GM13976 (cell line): Measurements from ENCODE around the gene CALN1.
A peak's percentile ranks its signal among the peaks of the same experiment; 100 is the strongest.

Experiments
- DNase-seq: peaks from one replicate; pipeline ENCODE4 v3.0.0; 2012; ENCODE audit warnings: low spot score
- in situ Hi-C: fragments of 300-500 bp; cut with MboI; formaldehyde crosslinking; loops from one replicate; pipeline ENCODE4 v1.12.0; 2022; ENCODE audit warnings: low sequenced_read_pairs, mixed read lengths, inconsistent platforms; ENCODE audit not compliant: unreplicated experiment
- TF ChIP-seq, protein P1 (sequence below): IDR thresholded peaks from 2 replicates; pipeline ENCODE4 v1.5.1; 2012; ENCODE audit warnings: borderline replicate concordance, mild to moderate bottlenecking; ENCODE audit not compliant: insufficient read depth; ENCODE audit errors: extremely low read depth, missing control alignments, control extremely low read depth

Gene CALN1

DNA sequence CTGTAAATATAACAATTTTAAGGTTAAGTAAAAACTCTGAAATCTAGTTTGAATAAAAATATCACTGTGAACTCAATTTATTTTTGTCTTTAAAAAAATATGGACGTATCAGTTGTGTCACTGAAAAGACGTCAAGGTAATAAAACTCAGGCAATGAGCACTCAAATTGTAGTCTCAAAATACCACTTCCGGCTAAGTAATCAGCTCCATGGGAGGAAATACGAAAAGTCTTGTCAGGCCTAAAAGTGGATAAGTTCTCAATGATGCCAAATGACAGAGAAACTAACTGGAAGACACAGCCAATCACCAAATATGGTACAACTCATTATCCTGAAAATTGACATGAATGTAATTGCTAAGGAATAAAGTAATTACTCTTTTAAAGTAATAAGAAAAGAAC, 719 bp downstream of the CALN1 start:
- TF ChIP-seq, protein P1, sequence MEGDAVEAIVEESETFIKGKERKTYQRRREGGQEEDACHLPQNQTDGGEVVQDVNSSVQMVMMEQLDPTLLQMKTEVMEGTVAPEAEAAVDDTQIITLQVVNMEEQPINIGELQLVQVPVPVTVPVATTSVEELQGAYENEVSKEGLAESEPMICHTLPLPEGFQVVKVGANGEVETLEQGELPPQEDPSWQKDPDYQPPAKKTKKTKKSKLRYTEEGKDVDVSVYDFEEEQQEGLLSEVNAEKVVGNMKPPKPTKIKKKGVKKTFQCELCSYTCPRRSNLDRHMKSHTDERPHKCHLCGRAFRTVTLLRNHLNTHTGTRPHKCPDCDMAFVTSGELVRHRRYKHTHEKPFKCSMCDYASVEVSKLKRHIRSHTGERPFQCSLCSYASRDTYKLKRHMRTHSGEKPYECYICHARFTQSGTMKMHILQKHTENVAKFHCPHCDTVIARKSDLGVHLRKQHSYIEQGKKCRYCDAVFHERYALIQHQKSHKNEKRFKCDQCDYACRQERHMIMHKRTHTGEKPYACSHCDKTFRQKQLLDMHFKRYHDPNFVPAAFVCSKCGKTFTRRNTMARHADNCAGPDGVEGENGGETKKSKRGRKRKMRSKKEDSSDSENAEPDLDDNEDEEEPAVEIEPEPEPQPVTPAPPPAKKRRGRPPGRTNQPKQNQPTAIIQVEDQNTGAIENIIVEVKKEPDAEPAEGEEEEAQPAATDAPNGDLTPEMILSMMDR: no peak
- no peak for DNase-seq
- in situ Hi-C loops: no loop called here

DNA sequence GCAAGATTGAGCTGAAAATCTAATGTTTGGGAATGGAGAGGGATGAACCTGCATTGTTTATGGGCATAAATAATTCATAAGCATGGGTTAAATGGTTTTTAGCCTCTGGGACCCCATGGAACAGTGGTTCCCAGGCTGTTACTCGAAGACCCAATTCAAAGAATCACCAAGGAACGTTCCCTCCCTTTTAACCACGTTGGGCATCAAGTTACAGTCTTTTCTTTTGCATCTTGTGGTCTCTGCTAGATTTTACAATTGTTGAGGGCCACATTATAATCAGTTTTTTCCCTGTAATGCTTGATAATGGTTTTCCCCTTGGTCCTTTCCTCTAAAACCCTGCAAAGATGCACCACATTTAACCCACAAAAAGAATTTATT, 2.5 kb downstream of the CALN1 start:
- in situ Hi-C loops: no loop called here
- no peak for DNase-seq
- TF ChIP-seq, protein P1: no peak

DNA sequence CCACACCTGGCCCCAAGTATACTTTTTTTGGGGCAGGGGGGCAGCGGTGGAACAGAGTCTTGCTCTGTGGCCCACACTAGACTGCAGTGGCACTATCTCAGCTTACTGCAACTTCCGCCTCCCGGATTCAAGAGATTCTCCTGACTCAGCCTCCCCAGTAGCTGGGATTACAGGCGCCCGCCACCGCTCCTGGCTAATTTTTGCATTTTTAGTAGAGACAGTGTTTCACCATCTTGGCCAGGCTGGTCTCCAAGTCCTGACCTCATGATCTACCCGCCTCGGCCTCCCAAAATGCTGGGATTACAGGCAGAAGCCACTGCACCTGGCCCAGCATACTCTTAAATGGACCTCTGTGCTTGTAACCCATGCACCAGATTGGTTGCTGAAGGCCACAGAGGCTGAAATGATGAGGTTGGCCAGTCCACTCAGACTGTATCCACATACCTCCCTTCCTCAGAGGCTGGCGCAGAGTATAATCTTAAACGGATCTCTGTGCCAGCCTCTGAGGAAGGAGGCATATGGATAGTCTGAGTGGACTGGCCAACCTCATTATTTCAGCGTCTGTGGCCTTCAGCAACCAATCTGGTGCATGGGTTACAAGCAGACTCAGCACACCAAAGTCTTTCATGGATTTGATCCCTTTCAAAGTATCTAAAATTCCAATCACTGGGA, 3.0 kb downstream of the CALN1 start:
- TF ChIP-seq, protein P1: no peak
- in situ Hi-C loops: no loop called here

DNA sequence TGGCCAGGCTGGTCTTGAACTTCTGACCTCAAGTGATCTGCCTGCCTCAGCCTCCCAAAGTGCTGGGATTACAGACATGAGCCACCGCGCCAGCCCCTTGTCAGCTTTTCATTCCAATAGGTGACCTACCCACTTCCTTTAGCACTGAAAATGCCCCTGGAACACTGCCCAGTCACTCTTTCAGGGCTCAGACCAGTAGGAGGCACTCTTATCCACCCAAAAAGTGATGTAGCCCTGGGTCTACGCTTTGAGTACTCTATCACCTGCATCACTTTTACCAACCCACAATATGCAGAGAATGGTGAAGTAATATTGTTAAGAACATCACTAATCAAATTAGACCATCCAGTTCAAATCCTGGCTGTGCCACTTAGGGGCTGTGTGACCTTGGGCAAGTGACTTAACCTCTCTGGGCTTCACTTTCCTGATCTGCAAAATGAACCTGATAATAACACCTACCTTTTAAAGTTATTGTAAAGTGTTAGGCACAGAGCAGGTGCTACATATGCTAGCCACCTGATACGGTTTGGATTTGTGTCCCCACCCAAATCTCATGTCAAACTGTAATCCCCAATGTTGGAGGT, 5.2 kb downstream of the CALN1 start:
- in situ Hi-C loops: no loop called here
- no peak for DNase-seq
- TF ChIP-seq, protein P1: no peak

More for the DNA sequence above, 3.0 kb downstream of the CALN1 start:
- DNase-seq: no peak

DNA sequence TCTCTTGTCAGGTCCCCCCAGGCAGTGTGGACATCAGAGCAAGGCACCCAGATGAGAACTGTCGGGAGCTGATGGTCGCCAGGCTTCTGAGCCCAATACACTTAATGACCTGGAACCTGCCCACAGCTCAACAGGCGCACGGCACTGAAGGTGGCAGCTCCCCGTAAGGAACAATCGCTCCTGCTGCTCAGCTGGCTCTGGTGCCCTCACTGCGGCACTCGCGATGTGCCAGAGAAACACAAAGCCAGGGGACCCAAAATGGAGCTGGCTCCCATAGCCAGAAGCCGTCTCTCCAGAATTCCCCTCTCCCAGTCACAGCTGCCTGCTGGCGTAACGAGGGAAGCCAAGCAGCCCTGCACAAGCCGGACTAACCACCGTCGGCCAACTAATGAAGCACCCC, 6.3 kb downstream of the CALN1 start:
- TF ChIP-seq, protein P1: no peak
- in situ Hi-C loops: no loop called here
- no peak for DNase-seq

DNA sequence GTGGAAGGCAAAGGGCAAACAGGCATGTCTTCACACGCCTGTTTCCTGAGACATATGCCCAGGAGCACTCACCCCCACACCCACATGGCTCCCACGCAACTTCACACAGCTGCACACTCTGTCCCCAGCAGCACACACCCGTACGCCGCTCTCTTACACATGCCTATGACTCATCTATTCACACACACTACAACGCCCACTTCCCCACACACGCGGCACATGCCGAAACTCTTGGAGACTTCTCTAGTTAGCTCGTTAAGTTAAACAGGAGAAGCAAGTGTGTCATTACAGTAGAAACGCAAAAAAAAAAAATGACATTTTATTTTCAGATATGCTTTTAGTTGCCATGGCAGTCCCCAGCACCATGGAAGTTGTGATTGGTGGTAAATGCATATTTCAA, 6.7 kb downstream of the CALN1 start:
- peak; percentile 49 for DNase-seq
- TF ChIP-seq, protein P1: no peak
- in situ Hi-C loops: no loop called here

DNA sequence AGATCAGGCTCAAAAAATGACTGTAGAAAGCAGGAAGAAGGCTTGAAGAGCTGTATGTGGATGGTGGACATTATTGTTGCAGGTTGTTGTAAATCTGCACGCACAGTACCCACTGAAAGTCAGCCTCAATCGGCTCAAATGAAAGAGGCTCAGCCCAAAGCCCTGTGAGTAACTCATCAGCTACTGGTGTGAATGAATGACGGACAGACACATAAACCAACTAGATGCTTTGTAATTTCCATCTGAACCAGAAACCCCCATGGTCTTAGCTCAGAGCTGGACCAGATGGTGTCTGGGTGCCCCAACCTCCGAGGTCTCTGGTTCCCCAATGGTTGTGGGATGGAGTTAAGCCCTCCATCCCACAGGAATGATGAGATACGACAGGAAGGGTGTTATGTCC, 7.4 kb downstream of the CALN1 start:
- DNase-seq: no peak
- TF ChIP-seq, protein P1: no peak
- in situ Hi-C loops: no loop called here
